Measurements from ENCODE around the gene FCHO2. TPM values are rescaled to one million over a fixed set of nuclear protein-coding genes. Genes with fewer than 3 reads are reported as not detected.

Gene FCHO2
- total RNA-seq (2013; cell fraction: nucleolus; rRNA removed), result 1.8 and 1.9 TPM in 2 replicates
- total RNA-seq (2014; rRNA removed), result 0.16 and 0.17 TPM in 2 replicates
- 0.18 and 0.28 TPM in 2 replicates for total RNA-seq (2014; rRNA removed; fragmentation: Illumina TruSeq; extraction: Trizol)
- 0.11 and 0.51 TPM in 2 replicates for total RNA-seq (2021)
- polyA plus RNA-seq (2011; ENCODE audit: low read depth), result not detected
- 1.4 and 2.0 TPM in 2 replicates for polyA plus RNA-seq (2011; rRNA removed)
- 1.2 and 1.3 TPM in 2 replicates for polyA plus RNA-seq (2011; cell fraction: cytosol; rRNA removed)
- 3.3 and 3.6 TPM in 2 replicates for polyA plus RNA-seq (2011; cell fraction: nucleus; rRNA removed)
- polyA plus RNA-seq (2012), result 0.14 and 0.39 TPM in 2 replicates
- 0.15 and 0.19 TPM in 2 replicates for polyA plus RNA-seq (2014; fragmentation: Illumina TruSeq; extraction: Trizol)
- polyA plus RNA-seq (2014; fragmentation: Nextera tagmentation; extraction: Ambion mirVana), result under 1 TPM; 0.05 to 0.19 TPM
- polyA plus RNA-seq (2014; rRNA removed), result 0.08 and 0.18 TPM in 2 replicates
- polyA plus RNA-seq (2016; fragmentation: Nextera tagmentation; extraction: Ambion mirVana), result under 1 TPM; 0.11 to 0.46 TPM
- polyA minus RNA-seq (2011; rRNA and poly(A)+ RNA removed), result 4.5 and 5.5 TPM in 2 replicates
- 2.3 and 4.1 TPM in 2 replicates for polyA minus RNA-seq (2011; cell fraction: cytosol; rRNA and poly(A)+ RNA removed)
- 1.5 and 3.0 TPM in 2 replicates for polyA minus RNA-seq (2011; cell fraction: nucleus; rRNA and poly(A)+ RNA removed)
- Bru-seq, nascent RNA, result percentile 51 among the genes with signal in this experiment
- percentile 45 among the genes with signal in this experiment for BruChase-seq, experiment 1, labeled RNA remaining after a 6-hour chase
- percentile 48 among the genes with signal in this experiment for BruChase-seq, experiment 2, labeled RNA remaining after a 2-hour chase
- long read RNA-seq, experiment 1, partial matches to known transcripts, result 0 of 1 reads
- long read RNA-seq, experiment 1, other reads (novel, unspliced or antisense), result 1 of 1 reads
- long read RNA-seq, experiment 2, partial matches to known transcripts, result 9 of 11 reads
- long read RNA-seq, experiment 2, other reads (novel, unspliced or antisense), result 2 of 11 reads

GRCh38 chr5:72955768-72956323, at the start of gene FCHO2:
FCHO2 (plus strand) TSS chr5:72956041; CDS start chr5:72956097, 56 bp downstream.
- Histone ChIP-seq H3K79me2 (ENCODE audit: control insufficient read depth, insufficient read depth, low read length) (no peaks in the 10 kb centered on the region), H3K27ac (ENCODE audit: control insufficient read depth, insufficient read depth) (no peak within 1 kb of the TSS), H3K9ac (ENCODE audit: control insufficient read depth, insufficient read depth, low read length) (peak within 1 kb of the TSS; percentile 29), H3K36me3 (ENCODE audit: control insufficient read depth in 2 of 2, insufficient read depth in 2 of 2, low read length in 1 of 2) (no peaks in the 10 kb centered on the region), H3K4me1 (ENCODE audit: control insufficient read depth, insufficient read depth, low read length) (no peaks in the 10 kb centered on the region; the same call in 1 of the 2 replicates), H2AFZ (ENCODE audit: control insufficient read depth, low read depth, low read length) (peak within 1 kb of the TSS; percentile 86), H3K9me3 (replicated peaks; ENCODE audit: control insufficient read depth, insufficient read depth, low read length) (no peaks in the 10 kb centered on the region), H3K4me3 (peak within 1 kb of the TSS; percentile 73), H3K27me3 (replicated peaks in 1 of 2; ENCODE audit: control insufficient read depth in 2 of 2, insufficient read depth in 2 of 2, low read length in 1 of 2) (peaks cover 0 to 2% of the 10 kb centered on the region in 2 experiments; a peak in 2 of 4 replicates), H4K20me1 (ENCODE audit: control insufficient read depth, insufficient read depth) (no peaks in the 10 kb centered on the region), H3K4me2 (ENCODE audit: control insufficient read depth, insufficient read depth) (peak within 1 kb of the TSS; percentile 74)
- ChIA-PET RAD21 (ENCODE audit: unreplicated experiment) (interaction anchor here (1.0 kb wide), 1 partner anchor 246 kb away, joined by 3 read pairs; no protein-coding TSS in a partner anchor), SMC1A (ENCODE audit: uncharacterized antibody, unreplicated experiment) (interaction anchor here (1.2 to 1.9 kb wide), 2 partner anchors 11 to 90 kb away, joined by 3 to 4 read pairs; no protein-coding TSS in a partner anchor), CTCF (interaction anchor here (1.0 to 2.5 kb wide), 4 partner anchors 11 to 636 kb away, joined by 3 to 8 read pairs (median 5); partner anchors contain the start of genes MRPS27 and PTCD2), POLR2A (no interaction called here)
- under 1% methylated on average over 63 of the region's 64 CpGs for WGBS (ENCODE audit: insufficient coverage, insufficient replicate concordance, low lambda C conversion rate, missing lambda C conversion rate)
- peak; percentile 71 for FAIRE-seq
- no TSS peak for BruUV-seq (replicated peaks)
- peak; percentile 97 for ATAC-seq
- in situ Hi-C loops (cut with MboI) (no loop called here), intact Hi-C loops (cut with micrococcal nuclease; ENCODE audit: unreplicated experiment) (loop anchor here (1.0 to 5.0 kb wide), 2 partner anchors 246 to 496 kb away; no protein-coding TSS in a partner anchor)
- DNase-seq (ENCODE audit: low read depth, low spot score), result peak; percentile 57
- TF ChIP-seq RCOR1 (conservative IDR thresholded peaks at IDR 0.05; ENCODE audit: low read depth, low read length) (0 out of 2 replicates have a peak, but pooled peaks have one; percentile 50), SUPT20H (IDR thresholded peaks at IDR 0.05; ENCODE audit: borderline replicate concordance, control insufficient read depth, low read depth, low read length) (no peak), CBX3 (IDR thresholded peaks at IDR 0.05; ENCODE audit: borderline replicate concordance, low read depth) (no peak), GATAD2B (conservative IDR thresholded peaks at IDR 0.05; ENCODE audit: low read depth) (peak; percentile 61; the same call in 1 of the 2 replicates), LARP7 (IDR thresholded peaks at IDR 0.05) (0 out of 2 replicates have a peak, but pooled peaks have one; percentile 54), FOXK2 (IDR thresholded peaks at IDR 0.05) (peak; percentile 72), POLR2A (IDR thresholded peaks at IDR 0.05; ENCODE audit: low read depth, low read length) (peak; percentile 43; the same call in 1 of the 2 replicates), ZSCAN29 (IDR thresholded peaks at IDR 0.05) (peak; percentile 3; the same call in 1 of the 2 replicates), RELA (IDR thresholded peaks at IDR 0.05; ENCODE audit: borderline replicate concordance, partially characterized antibody) (peak; percentile 36), SMC3 (IDR thresholded peaks at IDR 0.05; ENCODE audit: borderline replicate concordance, low read length) (peak; percentile 19; the same call in 1 of the 2 replicates)
- TF ChIP-seq, protein P1, sequence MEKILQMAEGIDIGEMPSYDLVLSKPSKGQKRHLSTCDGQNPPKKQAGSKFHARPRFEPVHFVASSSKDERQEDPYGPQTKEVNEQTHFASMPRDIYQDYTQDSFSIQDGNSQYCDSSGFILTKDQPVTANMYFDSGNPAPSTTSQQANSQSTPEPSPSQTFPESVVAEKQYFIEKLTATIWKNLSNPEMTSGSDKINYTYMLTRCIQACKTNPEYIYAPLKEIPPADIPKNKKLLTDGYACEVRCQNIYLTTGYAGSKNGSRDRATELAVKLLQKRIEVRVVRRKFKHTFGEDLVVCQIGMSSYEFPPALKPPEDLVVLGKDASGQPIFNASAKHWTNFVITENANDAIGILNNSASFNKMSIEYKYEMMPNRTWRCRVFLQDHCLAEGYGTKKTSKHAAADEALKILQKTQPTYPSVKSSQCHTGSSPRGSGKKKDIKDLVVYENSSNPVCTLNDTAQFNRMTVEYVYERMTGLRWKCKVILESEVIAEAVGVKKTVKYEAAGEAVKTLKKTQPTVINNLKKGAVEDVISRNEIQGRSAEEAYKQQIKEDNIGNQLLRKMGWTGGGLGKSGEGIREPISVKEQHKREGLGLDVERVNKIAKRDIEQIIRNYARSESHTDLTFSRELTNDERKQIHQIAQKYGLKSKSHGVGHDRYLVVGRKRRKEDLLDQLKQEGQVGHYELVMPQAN (conservative IDR thresholded peaks at IDR 0.05), result peak; percentile 59; the same call in 1 of the 2 replicates
- TF ChIP-seq, protein P2, sequence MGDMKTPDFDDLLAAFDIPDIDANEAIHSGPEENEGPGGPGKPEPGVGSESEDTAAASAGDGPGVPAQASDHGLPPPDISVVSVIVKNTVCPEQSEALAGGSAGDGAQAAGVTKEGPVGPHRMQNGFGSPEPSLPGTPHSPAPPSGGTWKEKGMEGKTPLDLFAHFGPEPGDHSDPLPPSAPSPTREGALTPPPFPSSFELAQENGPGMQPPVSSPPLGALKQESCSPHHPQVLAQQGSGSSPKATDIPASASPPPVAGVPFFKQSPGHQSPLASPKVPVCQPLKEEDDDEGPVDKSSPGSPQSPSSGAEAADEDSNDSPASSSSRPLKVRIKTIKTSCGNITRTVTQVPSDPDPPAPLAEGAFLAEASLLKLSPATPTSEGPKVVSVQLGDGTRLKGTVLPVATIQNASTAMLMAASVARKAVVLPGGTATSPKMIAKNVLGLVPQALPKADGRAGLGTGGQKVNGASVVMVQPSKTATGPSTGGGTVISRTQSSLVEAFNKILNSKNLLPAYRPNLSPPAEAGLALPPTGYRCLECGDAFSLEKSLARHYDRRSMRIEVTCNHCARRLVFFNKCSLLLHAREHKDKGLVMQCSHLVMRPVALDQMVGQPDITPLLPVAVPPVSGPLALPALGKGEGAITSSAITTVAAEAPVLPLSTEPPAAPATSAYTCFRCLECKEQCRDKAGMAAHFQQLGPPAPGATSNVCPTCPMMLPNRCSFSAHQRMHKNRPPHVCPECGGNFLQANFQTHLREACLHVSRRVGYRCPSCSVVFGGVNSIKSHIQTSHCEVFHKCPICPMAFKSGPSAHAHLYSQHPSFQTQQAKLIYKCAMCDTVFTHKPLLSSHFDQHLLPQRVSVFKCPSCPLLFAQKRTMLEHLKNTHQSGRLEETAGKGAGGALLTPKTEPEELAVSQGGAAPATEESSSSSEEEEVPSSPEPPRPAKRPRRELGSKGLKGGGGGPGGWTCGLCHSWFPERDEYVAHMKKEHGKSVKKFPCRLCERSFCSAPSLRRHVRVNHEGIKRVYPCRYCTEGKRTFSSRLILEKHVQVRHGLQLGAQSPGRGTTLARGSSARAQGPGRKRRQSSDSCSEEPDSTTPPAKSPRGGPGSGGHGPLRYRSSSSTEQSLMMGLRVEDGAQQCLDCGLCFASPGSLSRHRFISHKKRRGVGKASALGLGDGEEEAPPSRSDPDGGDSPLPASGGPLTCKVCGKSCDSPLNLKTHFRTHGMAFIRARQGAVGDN (IDR thresholded peaks at IDR 0.05), result peak; percentile 49; the same call in 1 of the 2 replicates
- TF ChIP-seq, protein P3, sequence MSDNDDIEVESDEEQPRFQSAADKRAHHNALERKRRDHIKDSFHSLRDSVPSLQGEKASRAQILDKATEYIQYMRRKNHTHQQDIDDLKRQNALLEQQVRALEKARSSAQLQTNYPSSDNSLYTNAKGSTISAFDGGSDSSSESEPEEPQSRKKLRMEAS (IDR thresholded peaks at IDR 0.05; ENCODE audit: low read depth, low read length), result peak; percentile 62

Measured in GM12878 (cell line).